OCI-LY7 (cell line): ENCODE measurements around the gene NLGN1. TPM values are rescaled to one million over a fixed set of nuclear protein-coding genes. Genes with fewer than 3 reads are reported as not detected.
"Not testable (repeated sequence)": the region's sequence is repeated elsewhere in the genome, so short reads cannot be mapped to it uniquely, and the experiment has no call there.

Source experiments
- BruUV-seq: library from RNA; stranded (reverse); fragments of 400-500 nt; replicated peaks from 2 replicates; lab custom pipeline; 2021; lab: Mats Ljungman, UMichigan
- CTCF ChIA-PET: fragments of 300-600 bp; sonication (Branson Sonifier 250); formaldehyde crosslinking; loops from one replicate; lab custom pipeline; 2022; ENCODE audit warnings: antibody characterized with exemption; ENCODE audit not compliant: unreplicated experiment; lab: Charles Lee
- POLR2A ChIA-PET: fragments of 300-600 bp; sonication (Branson Sonifier 250); formaldehyde crosslinking; loops from one replicate; lab custom pipeline; 2022; ENCODE audit warnings: antibody characterized with exemption; lab: Charles Lee
- DNase-seq: peaks from one replicate; pipeline ENCODE4 v3.0.0-alpha.2; 2015; ENCODE audit warnings: low spot score
- H2AFZ ChIP-seq: fragments of 200-600 bp; sonication (generic), shearing (Covaris generic); 2 replicates; pipeline ENCODE4 v1.6.1; 2014; ENCODE audit warnings: mild to moderate bottlenecking, antibody characterized with exemption, low read length, moderate library complexity
- H3K27ac ChIP-seq: fragments of 200-600 bp; sonication (generic); 2 replicates; pipeline ENCODE4 v1.5.1; 2014; ENCODE audit warnings: mixed run types, low read depth, mild to moderate bottlenecking, moderate library complexity, low read length, inconsistent platforms; ENCODE audit not compliant: poor library complexity, severe bottlenecking
- H3K36me3 ChIP-seq: fragments of 200-600 bp; sonication (generic); 2 replicates; pipeline ENCODE4 v1.6.1; 2014; ENCODE audit warnings: mild to moderate bottlenecking, antibody characterized with exemption, low read length, moderate library complexity, mixed read lengths; ENCODE audit not compliant: insufficient read depth
- H3K4me1 ChIP-seq: fragments of 200-600 bp; sonication (generic); 2 replicates; pipeline ENCODE4 v1.5.1; 2014; ENCODE audit warnings: mild to moderate bottlenecking, low read length; ENCODE audit not compliant: insufficient read depth, poor library complexity, severe bottlenecking
- H3K4me2 ChIP-seq: fragments of 200-600 bp; sonication (generic); 2 replicates; pipeline ENCODE4 v1.6.1; 2014; ENCODE audit warnings: mild to moderate bottlenecking, low read length
- H3K4me3 ChIP-seq: fragments of 200-600 bp; sonication (generic); 2 replicates; pipeline ENCODE4 v1.5.1; 2014; ENCODE audit warnings: mild to moderate bottlenecking, low read depth, low read length; ENCODE audit not compliant: poor library complexity, severe bottlenecking
- H3K79me2 ChIP-seq: fragments of 200-600 bp; sonication (generic); 2 replicates; pipeline ENCODE4 v1.6.1; 2016; ENCODE audit warnings: low read depth, mild to moderate bottlenecking, low read length, moderate library complexity, mixed read lengths; ENCODE audit not compliant: insufficient read depth
- H3K9me2 ChIP-seq: fragments of 200-600 bp; sonication (generic); 2 replicates; pipeline ENCODE4 v1.6.1; 2016; ENCODE audit warnings: mild to moderate bottlenecking, low read length, mixed read lengths; ENCODE audit not compliant: insufficient read depth
- H3K9me3 ChIP-seq: fragments of 200-600 bp; sonication (generic); 2 replicates; pipeline ENCODE4 v1.6.1; 2014; ENCODE audit warnings: mild to moderate bottlenecking, mixed run types, low read length, mixed read lengths
- H4K20me1 ChIP-seq: fragments of 200-600 bp; sonication (generic); 2 replicates; pipeline ENCODE4 v1.6.1; 2014; ENCODE audit warnings: mild to moderate bottlenecking, antibody characterized with exemption, low read length, moderate library complexity, mixed read lengths; ENCODE audit not compliant: insufficient read depth
- CTCF ChIP-seq: fragments of 200-600 bp; sonication (generic); conservative IDR thresholded peaks from 2 replicates; pipeline ENCODE4 v1.5.1; 2014; ENCODE audit warnings: mild to moderate bottlenecking, antibody characterized with exemption, low read length, moderate library complexity, mixed read lengths
- EZH2phosphoT487 ChIP-seq: fragments of 200-600 bp; sonication (generic); IDR thresholded peaks from 2 replicates; pipeline ENCODE4 v1.6.1; 2018; ENCODE audit warnings: low read depth, borderline replicate concordance, mild to moderate bottlenecking, mixed run types, antibody characterized with exemption, low read length, moderate library complexity, mixed read lengths
- intact Hi-C: fragments of 100-400 bp; cut with micrococcal nuclease; formaldehyde crosslinking; loops from one replicate; pipeline ENCODE4 v1.10.0; 2022; ENCODE audit not compliant: unreplicated experiment
- total RNA-seq, 2 experiments: library from RNA; depleted of rRNA in 1 of 2; stranded (reverse); fragments of >200 nt in 1 of 2; shearing (Covaris generic) in 1 of 2; gene quantifications; 2 replicates each; pipeline ENCODE4 v1.2.3, GENCODE V29; 2014 to 2022

The NLGN1 gene
- total RNA-seq, 2 experiments from 2014 or later, result not detected

GRCh38 chr3:173440514-173440913 lies 43.0 kb downstream of the NLGN1 start:
- ChIA-PET CTCF (no interaction called here), POLR2A (interaction anchor here (0.7 kb wide), 1 partner anchor 114 kb away, joined by 3 read pairs; no protein-coding TSS in a partner anchor)
- TF ChIP-seq EZH2phosphoT487, result no peak
- no peak for TF ChIP-seq CTCF
- no peak overlapping the region for H2AFZ ChIP-seq
- BruUV-seq, result no TSS peak
- no peaks in the 10 kb centered on the region for H4K20me1 ChIP-seq
- no peaks in the 10 kb centered on the region for H3K36me3 ChIP-seq
- intact Hi-C loops, result no loop called here
- H3K9me3 ChIP-seq, result no peaks in the 10 kb centered on the region
- H3K4me3 ChIP-seq, result no peak overlapping the region
- no peaks in the 10 kb centered on the region for H3K9me2 ChIP-seq
- H3K4me1 ChIP-seq, result no peaks in the 10 kb centered on the region
- H3K4me2 ChIP-seq, result no peak overlapping the region
- DNase-seq, result no peak
- no peaks in the 10 kb centered on the region for H3K79me2 ChIP-seq
- no peak overlapping the region for H3K27ac ChIP-seq

- DNase-seq, intact Hi-C loops, H3K4me2 ChIP-seq, H3K4me1 ChIP-seq, H3K4me3 ChIP-seq, H3K27ac ChIP-seq, H3K36me3 ChIP-seq, CTCF ChIA-PET, H3K9me3 ChIP-seq, H3K79me2 ChIP-seq, H3K9me2 ChIP-seq, H2AFZ ChIP-seq, POLR2A ChIA-PET, H4K20me1 ChIP-seq, BruUV-seq: not testable (repeated sequence)
These were observed 54.0 kb downstream of the NLGN1 start for GRCh38 chr3:173451561-173451960.

- no peaks in the 10 kb centered on the region for H3K4me1 ChIP-seq
- CTCF ChIA-PET, result no interaction called here
These were observed 65.7 kb downstream of the NLGN1 start for GRCh38 chr3:173463250-173463649.

More at GRCh38 chr3:173463250-173463649, 65.7 kb downstream of the NLGN1 start:
- POLR2A ChIA-PET, result interaction anchor here (0.6 kb wide), 1 partner anchor 167 kb away, joined by 3 read pairs; no protein-coding TSS in a partner anchor
- no TSS peak for BruUV-seq
- intact Hi-C loops, result no loop called here
- no peak overlapping the region for H2AFZ ChIP-seq
- H3K4me3 ChIP-seq, result no peak overlapping the region
- H3K79me2 ChIP-seq, result no peaks in the 10 kb centered on the region
- no peaks in the 10 kb centered on the region for H3K9me2 ChIP-seq
- no peak overlapping the region for H3K27ac ChIP-seq
- DNase-seq, result no peak
- TF ChIP-seq CTCF (no peak), EZH2phosphoT487 (no peak)
- H3K4me2 ChIP-seq, result no peak overlapping the region
- no peaks in the 10 kb centered on the region for H3K36me3 ChIP-seq
- no peaks in the 10 kb centered on the region for H4K20me1 ChIP-seq
- H3K9me3 ChIP-seq, result no peaks in the 10 kb centered on the region
